Activated naive CD4-positive, alpha-beta T cell treated with anti-CD3 and anti-CD28 coated beads, Interleukin-2, amount 50 U/mL, for 16 hours (primary cell): ENCODE results near the gene SLC35B2.

ENCODE experiments used
- DNase-seq: peaks from one replicate; pipeline ENCODE4 v3.0.0-alpha.2; 2020

Gene SLC35B2

GRCh38 chr6:44266347-44266746, 9.0 kb upstream of the SLC35B2 start:
- DNase-seq: no peak

- DNase-seq: no peak
Measured at GRCh38 chr6:44265722-44266233, 8.4 kb upstream of the SLC35B2 start.

- DNase-seq: peak; percentile 92
Measured at GRCh38 chr6:44265007-44265721, 7.8 kb upstream of the SLC35B2 start, which contains the start of gene NFKBIE. Gene NFKBIE, minus strand, starts transcription at chr6:44265551. Its CDS starts 205 bp downstream, at chr6:44265346.

GRCh38 chr6:44264154-44265006, 7.1 kb upstream of the SLC35B2 start:
- DNase-seq: no peak

DNA sequence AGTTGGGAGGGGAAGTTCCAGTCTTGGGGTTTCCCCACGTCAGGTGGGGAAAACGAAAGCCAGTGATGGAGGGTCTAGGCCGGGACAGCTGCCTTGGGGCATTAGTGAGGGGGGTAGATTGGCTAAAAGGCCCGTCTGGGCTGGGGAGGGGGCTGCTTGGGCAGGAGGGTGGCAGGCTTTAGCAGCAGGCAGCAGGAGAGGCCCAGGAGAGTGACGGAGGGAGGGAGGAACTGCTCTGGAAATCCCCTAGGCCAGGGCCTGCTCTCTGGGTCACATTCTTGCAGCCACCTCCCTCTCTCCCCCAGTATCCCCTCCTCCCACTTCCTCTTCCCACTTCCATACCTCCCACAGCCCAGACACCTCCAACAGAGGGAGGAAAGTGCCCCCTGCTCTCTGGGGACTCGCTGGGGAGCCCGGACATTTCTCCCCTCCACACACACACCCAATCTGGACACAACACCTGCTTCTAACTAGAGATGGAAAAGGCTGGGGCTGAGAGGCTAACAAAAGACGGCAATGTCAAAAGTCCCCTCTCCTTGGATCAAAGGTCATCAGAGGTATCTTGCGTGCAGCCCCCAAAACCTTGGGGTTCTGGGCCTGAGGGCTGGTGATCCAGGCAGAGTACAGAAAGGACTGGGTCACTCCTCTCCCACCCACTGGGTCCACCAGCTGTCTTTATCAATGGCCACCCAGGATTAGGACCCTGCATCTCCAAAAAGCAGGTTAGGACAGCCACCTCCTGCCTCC, 6.2 kb upstream of the SLC35B2 start:
- DNase-seq: no peak

- DNase-seq: no peak
Measured at GRCh38 chr6:44262467-44263353, 5.4 kb upstream of the SLC35B2 start.

- no peak for DNase-seq
Measured at GRCh38 chr6:44261581-44261980, 4.3 kb upstream of the SLC35B2 start.

DNA sequence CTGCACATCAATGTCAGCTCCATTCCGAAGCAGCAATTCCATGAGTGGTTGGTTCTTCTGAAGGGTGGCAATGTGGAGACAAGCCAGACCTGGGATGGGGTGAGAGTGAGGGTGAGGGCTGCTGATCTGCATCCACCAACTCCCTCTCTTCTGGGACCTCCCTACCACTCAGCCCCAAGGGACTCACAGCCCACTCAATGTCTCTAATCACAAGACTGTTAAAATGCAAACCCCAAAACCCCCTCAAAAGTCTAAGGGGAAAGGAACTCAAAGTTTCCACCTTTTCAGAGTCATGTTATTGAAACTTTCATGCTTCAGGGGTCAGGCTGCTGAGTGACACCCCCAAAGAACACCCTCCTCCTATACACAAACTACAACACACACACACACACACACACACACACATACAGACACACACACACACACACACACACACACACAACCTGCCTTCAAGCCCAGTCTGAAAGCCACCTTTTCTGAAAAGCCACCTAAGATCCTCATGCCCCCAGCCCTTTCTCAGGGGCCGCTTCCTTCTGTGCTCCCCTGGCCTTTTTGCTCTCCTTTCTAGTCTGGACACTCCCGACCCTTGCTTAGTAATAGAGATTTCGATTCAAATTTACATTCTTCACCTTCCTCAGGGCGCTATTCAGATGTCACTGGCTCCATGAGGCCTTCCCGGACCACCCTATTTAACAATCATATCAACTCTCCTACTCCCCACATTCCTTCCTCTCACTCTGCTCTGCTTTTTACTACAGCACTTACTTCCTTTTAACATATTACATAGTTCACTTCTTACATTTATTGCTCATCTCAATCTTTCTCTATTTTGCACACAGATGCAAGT, 3.3 kb upstream of the SLC35B2 start:
- DNase-seq: no peak

GRCh38 chr6:44260011-44260410, 2.7 kb upstream of the SLC35B2 start:
- no peak for DNase-seq

DNA sequence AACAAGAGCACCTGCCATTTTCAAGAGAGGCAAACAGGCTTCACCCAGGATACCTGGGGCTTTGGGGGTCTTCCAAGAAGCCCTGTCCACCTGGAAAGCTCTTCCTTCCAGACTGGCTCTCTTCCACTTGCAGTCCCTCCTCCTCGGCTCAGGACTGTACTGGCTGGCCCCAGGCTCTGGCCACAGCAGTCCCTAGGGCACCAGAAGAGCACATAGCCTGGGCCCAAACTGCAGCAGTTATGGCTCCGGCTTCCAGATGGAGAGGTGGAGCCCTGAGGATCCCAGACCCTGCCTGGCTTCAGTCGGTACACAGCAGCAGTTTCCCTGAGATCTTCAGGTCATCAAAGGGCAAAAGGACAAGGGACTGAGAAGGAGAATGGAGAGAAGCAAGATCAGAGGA, 1.6 kb upstream of the SLC35B2 start:
- no peak for DNase-seq

- no peak for DNase-seq
Measured at GRCh38 chr6:44258325-44258863, 1.1 kb upstream of the SLC35B2 start.

DNA sequence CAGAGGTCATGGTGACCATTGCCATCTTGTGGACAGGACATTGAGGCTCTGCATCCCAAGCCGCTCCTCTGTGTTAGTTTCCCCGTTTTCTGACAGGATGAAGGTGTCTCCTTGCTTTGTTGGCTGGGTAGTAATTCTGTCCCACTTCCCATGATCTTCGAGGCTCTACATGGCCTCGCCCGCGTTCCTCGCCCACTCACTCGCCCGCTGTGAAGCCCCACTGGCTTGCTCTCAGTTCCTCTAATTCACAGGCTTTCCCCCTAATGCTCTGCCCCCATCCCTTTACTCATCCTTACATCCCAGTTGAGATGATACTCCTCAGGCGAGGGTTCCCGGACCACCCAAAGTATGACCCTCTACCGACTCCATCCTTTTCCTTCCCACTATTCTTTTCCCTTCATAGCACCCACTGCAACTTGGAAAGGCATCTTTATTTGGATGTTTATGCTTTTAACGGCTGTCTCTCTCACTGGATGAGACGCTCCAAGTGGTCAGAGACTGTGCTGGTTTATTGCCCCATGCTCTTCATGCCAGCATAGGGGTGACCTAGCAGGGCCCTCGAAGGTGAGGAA, 511 bp upstream of the SLC35B2 start:
- DNase-seq: no peak

- no peak for DNase-seq
Measured at GRCh38 chr6:44256775-44257024, 628 bp downstream of the SLC35B2 start.

DNA sequence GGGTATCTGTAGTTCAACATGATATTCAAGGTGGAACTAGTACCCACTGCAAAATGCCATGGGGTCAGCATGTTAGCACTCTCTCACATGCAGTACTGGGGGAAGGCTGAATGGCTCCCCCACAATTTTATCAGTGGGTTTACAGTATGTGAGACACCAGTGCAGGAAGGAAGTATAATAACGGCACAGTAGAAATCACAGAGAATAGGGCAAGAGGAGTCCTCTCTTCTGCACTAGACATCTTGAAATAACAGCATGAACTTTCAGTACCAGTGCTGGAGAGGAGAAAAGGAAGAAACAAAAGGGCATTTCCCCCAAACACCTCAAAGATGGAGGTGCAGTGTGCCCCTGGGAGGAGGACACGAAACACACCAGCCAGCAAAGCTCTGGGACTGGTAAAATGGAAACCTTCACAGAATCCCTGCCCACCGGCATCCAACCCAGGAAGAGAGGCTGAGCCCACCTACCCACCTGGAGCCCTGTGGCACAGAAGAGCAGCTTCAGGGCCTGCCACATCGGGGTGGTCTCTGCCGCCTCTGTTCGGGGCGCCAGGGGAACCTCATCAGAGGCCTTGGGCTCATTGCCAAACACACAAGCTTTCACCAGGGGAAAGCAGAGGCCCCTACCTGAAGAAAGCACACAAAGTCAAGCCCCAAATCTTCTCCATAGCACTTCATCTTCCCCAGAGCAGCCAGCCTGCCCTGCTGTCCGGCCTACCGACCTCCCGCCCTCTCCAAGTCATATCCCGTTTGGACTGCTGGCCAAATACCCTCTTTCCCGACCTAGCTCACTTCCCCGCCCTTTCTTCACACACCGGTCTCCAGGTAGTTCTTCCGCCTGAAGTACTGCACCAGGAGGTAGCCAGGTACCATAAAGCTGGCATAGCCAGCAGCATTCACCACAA, 1.2 kb downstream of the SLC35B2 start:
- peak; percentile 43 for DNase-seq

DNA sequence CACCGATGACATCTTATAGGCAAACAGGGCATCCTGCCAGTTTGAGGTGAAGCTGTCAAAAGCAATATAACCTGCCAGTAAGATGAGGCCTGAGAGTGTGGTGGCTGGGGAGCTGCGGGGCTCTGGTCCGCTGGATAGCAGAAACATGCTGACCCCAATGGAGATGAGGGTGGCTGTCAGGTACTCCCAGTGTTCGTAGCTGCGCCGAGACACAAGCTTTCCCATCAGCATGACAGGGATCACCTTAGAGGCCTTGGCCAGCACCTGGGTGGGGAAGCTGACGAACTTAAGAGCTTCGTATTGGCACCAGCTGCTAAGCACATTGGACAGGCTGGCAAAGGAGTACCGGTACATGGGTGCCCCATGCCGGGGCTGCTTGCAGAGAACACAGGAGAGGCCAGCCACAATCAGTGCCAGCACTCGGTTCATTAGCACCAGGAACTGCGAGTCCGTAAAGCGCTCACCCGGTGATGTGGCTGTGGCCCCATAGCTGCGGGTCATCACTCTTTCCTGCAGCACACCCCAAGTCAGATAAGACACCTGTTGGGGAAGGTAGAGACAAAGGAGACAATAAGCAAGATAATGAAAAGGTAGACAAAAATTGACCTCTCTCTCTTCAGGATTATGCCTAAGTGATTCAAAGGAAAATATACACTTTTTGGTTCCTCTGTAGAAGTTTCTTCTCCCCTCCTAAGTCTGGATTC, 2.1 kb downstream of the SLC35B2 start:
- peak; percentile 50 for DNase-seq

GRCh38 chr6:44254191-44255104, 2.9 kb downstream of the SLC35B2 start:
- DNase-seq: peak; percentile 47

GRCh38 chr6:44253307-44254101, 3.8 kb downstream of the SLC35B2 start:
- peak; percentile 64 for DNase-seq
